ENCODE results near the gene APOL3. TPM values are rescaled to one million over a fixed set of nuclear protein-coding genes. Genes with fewer than 3 reads are reported as not detected.

APOL3 gene
- polyA plus RNA-seq, 1 donor = 13.1 TPM

Other genes with a start within 250 kb of the APOL3 start
- gene RBFOX2, start 131.9 kb downstream of the APOL3 start, polyA plus RNA-seq = 67.0 TPM
- 7.8 TPM for gene APOL4, start 41.1 kb upstream of the APOL3 start, polyA plus RNA-seq
- 42.5 TPM for gene APOL2, start 78.8 kb upstream of the APOL3 start, polyA plus RNA-seq
- 20.3 TPM for gene APOL1, start 92.4 kb upstream of the APOL3 start, polyA plus RNA-seq
- 191 TPM for gene MYH9, start 227.2 kb upstream of the APOL3 start, polyA plus RNA-seq

All from large intestine (tissue), 1 donor.